Heart left ventricle (tissue), 13 donors: ENCODE data around the gene RAB41.

ENCODE experiments used
- CTCF ChIP-seq, 12 donors: fragments of 200-600 bp; sonication (generic) in 4 of 12; IDR thresholded peaks; one replicate each; pipeline versions ENCODE4 v1.5.0 to v1.8.0; 2018 to 2022; ENCODE audit warnings: antibody characterized with exemption in 12 of 12, mild to moderate bottlenecking in 5 of 12
- POLR2A ChIP-seq, 2 donors: fragments of 450-650 bp; IDR thresholded peaks; one replicate each; pipeline ENCODE4 v1.6.1; 2017; ENCODE audit warnings: antibody characterized with exemption in 2 of 2, mild to moderate bottlenecking in 2 of 2, moderate library complexity in 2 of 2
- donor health status: ischemic (EF 13 %, LVEDD 7.1; RV severe dilation, severe dysfunction).
- donor health status: DM: no; HTN: yes; CAD: no.
- donor health status: DM: no; HTN: no; CAD: no.
- donor health status: ischemic (EF 25% LVEDD 6.9; RV normal size, moderate dysfunction).
- donor health status: ischemic (EF 25% LVEDD 5.7; RV mildly dilated, moderate dysfunction).
- donor health status: ischemic (EF 35%, LVEDD 5.7; RV mildly dilated, moderate dysfunction).
- donor health status: nonischemic (EF 11% LVEDD 7.7; RV severe dilation, severe dysfunction).
- donor health status: DM: yes; HTN: yes; CAD: no.
- donor health status: PGD.
- donor health status: ischemic (EF 29% LVEDD 5.4; RV normal size, mild dysfunction).
- donor health status: nonischemic (EF 23%, LVEDD 6.1; RV moderate dilation, normal function).

- no peak for TF ChIP-seq POLR2A (IDR thresholded peaks at IDR 0.05)
- TF ChIP-seq CTCF (IDR thresholded peaks at IDR 0.05): no peak
Observed at GRCh38 chrX:70253377-70254062, 28.5 kb upstream of the RAB41 start.
